HG03460 (cell line): Measurements from ENCODE around the gene MOV10L1.
"Not testable (repeated sequence)": the region's sequence is repeated elsewhere in the genome, so short reads cannot be mapped to it uniquely, and the experiment has no call there.

Experiments
- ATAC-seq: cut with Tn5 transposase; IDR thresholded peaks from one replicate; pipeline ENCODE4 v1.9.1; 2021; ENCODE audit not compliant: unreplicated experiment

Gene MOV10L1

DNA sequence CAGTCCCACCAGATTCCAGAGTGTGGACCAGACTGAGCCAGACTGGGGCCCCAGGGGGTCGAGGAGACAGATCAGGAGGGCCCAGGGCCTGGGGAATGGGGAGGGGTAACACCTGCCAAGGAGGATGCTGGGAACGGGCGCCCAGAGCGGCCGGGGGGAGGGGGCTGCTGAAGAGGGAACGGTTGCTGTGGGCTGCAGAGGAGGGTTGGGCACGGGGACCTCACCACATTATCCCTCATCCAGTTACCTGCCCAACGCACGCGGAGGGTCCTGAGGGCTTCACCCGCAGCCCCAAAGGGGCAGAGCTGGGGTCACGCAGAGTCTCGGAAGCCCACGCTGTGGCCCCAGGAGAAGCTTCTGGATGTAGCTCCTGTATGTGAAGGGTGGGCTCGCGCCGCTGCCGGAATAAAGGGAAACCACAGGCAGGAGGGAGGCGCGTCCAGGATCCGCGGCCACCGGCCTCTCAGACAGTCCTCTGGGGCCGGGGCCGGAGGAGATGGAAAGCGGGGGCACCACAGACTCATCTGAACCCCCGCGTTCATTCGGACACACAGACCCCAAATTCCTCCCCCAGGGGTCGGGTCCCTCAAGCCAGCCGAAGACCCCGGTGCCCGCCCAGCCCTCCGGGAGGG, 110.1 kb downstream of the MOV10L1 start:
- ATAC-seq: no peak

DNA sequence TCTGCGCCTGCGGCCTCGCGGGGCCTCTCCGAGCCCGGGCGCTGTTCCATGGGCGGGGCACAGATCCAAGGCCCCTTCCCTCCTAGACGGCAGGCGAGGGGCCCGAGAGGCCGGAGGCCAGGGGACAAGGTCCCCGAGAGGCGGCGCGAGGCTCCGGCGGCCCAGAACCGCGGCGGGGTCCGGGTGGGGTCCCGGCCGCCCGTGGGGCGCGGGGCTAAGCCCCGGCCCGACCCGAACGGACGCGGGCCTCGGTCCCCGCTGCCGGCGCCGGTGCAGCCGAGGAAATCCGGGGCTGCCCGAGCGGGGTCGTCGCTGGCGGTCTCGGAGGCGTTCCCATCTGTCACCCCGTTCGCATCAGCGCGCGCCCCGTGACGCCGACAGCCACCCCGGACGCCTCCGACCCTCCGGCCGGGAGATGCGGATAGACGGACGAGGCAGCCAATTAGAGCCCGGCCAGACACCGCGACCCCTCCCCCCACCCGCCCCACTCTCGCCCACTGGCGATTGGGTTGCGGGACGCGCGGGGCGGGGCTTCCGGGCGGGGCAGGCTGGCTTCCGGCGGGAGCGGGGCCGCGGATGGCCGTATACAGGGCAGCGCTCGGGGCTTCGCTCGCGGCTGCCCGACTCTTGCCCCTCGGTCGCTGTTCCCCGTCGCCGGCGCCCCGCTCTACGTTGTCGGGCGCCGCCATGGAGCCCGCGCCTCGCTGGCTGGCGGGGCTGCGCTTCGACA, 110.8 kb downstream of the MOV10L1 start, which contains the start of gene SELENOO:
Gene SELENOO, plus strand, starts transcription at position 551 of the 730 bp plus-strand sequence. Its CDS starts 26 bp downstream, at position 577.
- ATAC-seq: peak; percentile 66

DNA sequence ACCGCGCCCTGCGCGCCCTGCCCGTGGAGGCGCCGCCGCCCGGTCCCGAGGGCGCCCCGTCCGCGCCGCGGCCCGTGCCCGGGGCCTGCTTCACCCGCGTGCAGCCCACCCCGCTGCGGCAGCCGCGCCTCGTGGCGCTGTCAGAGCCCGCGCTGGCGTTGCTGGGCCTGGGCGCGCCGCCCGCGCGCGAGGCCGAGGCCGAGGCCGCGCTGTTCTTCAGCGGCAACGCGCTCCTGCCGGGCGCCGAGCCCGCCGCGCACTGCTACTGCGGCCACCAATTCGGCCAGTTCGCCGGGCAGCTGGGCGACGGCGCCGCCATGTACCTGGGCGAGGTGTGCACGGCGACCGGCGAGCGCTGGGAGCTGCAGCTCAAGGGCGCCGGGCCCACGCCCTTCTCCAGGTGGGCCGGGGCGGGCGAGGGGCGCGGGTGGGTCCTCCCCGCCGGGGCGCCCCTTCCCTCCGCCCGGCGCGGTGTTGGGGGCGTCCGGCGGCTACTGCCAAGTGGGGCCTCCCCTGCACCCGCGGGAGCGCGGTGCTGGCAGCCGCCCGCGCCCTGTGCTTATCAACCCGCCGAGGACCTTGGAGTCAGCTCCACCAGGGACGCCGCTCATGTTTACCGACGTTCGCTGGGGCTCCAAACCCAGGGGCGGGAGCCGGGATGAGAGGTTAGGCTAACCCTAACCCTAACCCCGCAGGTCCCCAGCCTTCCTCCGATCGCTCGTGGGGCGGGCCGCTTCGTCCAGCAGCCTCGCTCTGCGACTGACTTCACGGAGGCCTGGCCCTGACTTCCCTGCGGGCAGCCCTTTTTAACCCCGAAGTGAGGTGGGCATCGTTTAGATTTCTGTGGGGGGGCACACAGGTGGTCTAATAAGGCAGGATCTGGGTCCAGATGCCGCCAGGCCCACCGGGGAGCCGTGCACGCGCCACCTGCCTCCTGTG, 111.7 kb downstream of the MOV10L1 start:
- ATAC-seq: peak; percentile 11

DNA sequence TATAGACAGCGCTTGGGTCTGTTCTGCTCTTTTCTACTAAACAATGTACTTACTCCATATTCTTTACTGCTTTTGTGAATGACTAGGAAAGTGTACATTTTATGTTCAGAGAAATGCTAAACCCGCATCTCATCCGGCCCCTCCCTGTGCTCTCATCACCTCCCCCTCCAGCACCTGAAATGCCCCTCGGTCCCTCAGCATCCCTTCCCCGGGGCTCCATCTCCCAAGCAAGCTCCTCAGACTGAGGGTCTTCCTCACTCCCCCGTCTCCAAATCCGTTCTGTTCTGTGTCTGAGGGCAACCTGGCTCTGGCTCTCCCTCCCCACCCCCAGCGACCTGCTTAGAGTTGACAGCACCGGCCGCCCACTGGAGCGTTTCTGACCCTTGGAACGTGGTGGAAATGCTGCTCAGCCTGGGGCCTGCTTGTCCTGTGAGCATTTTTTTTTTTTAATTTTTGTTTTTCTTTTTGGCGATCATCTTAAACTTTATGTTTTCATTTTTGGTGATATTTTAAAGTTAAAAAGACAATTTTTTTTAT, 112.4 kb downstream of the MOV10L1 start:
- no peak for ATAC-seq

DNA sequence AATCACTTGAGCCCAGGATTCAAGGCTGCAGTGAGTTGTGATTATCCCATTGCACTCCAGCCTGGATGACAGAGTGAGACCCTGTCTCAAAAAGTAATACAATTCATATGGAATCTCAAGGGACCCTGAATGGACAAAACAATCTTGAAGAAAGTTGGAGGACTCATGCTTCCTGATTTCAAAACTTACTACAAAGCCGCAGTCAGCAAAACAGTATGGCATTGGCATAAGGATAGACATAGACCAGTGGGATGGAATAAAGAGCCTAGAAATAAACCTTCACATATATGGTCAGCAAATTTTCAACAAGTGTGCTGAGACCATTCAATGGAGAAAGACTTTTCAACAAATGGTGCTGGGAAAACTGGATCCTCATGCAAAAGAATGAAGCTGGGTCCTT, 113.5 kb downstream of the MOV10L1 start:
- ATAC-seq: no peak

DNA sequence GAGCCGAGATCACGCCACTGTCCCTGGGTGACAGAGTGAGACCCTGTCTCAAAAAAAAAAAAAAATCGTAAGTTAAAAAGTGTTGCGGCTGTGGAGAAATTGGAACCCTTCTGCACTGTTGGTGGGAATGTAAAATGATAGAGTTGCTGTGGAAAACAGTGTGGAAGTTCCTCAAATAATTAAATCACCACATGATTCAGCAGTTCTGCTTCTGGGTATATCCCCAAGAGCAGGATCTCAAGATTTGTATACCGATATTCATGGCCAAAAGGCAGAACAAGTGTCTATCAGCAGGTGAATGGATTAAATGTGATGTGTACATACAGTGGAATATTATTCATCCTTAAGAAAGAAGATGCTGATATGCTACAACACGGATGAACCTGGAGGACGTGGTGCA, 114.8 kb downstream of the MOV10L1 start:
- ATAC-seq: no peak

DNA sequence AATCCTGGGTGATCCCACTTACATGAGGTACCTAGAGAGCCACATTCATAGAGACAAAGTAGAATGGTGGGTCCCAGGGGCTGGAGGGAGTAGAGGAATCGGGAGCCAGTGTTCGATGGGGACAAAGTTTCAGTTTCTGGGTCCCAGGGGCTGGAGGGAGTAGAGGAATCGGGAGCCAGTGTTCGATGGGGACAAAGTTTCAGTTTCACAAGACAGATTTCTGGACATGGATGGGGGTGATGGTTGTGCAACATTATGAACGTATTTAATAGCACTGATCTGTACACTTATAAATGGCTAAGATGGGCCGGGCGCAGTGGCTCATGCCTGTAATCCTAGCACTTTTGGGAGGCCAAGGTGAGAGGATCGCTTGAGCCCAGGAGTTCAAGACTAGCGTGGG, 115.2 kb downstream of the MOV10L1 start:
- ATAC-seq: not testable (repeated sequence)

DNA sequence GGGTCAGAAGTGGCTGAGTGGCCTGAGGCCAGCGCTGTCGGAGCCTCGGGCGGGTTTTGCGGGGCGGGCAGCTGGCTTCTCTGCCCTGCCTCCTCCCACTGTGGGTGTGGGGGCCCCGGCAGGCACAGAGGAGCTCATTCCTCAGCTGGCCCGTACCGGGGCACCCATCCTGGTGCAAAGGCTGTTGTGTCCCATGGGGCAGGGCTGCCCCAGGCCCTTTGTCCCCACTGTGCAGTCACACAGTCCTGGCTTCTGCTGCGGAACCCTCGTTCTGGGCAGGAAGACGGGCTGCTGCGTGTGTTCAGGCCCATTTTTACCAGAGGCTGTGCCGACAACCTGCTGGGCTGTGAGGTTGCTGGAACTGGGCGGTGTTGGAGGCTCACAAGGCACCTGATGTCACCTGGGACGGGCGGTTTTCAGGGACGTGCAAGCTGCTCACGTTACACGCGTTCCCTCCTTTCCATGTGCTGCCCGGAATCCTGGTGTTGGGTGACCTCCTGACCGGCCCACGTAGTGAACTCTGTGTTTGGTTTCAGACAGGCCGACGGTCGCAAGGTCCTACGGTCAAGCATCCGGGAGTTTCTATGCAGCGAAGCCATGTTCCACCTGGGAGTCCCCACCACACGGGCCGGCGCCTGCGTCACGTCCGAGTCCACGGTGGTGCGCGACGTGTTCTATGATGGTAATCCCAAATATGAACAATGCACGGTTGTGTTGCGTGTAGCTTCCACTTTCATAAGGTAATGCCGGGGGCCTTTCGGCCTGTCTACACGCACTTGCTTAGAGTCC, 116.2 kb downstream of the MOV10L1 start:
- ATAC-seq: no peak

DNA sequence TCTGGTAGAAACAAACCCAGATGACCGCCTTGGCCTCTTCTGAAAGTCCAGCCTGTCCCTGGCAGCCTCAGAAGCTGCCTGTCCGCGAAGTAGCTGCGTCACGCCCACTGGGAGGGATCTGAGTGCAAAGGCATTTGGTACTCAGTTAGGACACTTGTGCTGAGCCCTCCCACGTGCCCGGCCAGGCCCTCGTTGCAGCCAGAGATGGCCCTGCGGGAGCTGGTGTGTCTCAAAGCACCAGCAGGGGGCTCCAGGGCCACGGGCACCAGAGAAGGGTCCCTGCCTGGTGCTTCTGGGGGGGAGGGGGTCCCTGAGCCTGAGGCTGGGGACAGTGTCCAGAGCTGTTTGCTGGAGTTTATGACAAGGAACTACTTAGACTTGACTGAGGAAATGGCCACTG, 116.8 kb downstream of the MOV10L1 start:
- no peak for ATAC-seq

DNA sequence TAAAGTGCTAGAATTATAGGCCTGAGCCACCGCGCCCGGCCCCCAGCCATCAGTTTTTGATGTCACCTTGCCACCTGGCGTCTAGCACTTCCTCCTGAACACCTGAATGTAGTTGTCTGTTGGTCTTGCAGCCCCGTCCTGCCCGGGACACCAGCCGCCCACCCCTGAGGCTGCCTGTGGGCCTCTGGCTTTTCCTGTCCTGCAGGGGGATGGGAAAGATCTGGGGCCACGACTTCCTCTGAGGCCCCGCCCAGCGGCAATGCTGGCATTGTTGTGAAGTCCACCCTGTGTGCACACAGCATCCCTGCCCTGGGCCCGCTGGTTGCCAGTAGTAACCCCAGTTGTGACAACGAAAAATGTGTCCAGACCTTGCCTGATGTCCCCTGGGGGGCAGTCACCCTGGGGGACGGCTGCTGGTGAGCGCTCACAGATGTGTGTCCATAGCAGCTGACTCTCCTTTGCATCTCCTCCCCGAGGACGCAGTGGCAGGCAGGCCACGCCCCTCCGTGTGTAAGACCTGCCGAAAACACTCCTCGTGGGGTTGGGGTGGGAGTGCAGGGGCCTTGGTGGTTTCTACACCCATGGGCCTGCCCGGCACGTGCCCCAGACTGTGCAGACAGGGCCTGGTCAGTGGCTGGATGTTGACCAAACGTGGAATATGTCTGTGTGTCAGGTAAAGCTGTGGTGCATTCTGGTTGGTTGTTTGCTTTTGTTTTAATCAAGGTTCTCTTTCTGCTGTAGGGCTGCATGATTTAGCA, 117.8 kb downstream of the MOV10L1 start:
- ATAC-seq: no peak

DNA sequence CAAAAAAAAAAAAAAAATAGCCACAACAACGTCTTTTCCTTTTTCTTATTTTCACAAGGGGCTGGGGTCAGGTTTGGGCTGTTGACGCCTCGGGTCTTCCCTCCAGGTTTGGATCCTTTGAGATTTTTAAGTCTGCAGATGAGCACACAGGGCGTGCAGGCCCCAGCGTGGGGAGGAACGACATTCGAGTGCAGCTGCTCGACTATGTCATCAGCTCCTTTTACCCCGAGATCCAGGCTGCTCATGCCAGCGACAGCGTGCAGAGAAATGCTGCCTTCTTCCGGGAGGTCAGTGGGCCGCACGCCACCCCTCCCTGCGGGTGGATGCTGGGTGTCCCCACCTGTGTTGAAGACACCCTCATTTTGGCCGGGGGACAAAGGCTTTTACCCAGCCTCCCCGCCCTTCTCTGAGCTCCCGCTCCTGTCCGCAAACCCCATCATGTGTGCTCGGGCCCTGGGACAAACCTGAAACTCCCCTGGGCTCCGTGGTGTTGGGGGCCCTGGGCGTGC, 118.7 kb downstream of the MOV10L1 start:
- no peak for ATAC-seq

DNA sequence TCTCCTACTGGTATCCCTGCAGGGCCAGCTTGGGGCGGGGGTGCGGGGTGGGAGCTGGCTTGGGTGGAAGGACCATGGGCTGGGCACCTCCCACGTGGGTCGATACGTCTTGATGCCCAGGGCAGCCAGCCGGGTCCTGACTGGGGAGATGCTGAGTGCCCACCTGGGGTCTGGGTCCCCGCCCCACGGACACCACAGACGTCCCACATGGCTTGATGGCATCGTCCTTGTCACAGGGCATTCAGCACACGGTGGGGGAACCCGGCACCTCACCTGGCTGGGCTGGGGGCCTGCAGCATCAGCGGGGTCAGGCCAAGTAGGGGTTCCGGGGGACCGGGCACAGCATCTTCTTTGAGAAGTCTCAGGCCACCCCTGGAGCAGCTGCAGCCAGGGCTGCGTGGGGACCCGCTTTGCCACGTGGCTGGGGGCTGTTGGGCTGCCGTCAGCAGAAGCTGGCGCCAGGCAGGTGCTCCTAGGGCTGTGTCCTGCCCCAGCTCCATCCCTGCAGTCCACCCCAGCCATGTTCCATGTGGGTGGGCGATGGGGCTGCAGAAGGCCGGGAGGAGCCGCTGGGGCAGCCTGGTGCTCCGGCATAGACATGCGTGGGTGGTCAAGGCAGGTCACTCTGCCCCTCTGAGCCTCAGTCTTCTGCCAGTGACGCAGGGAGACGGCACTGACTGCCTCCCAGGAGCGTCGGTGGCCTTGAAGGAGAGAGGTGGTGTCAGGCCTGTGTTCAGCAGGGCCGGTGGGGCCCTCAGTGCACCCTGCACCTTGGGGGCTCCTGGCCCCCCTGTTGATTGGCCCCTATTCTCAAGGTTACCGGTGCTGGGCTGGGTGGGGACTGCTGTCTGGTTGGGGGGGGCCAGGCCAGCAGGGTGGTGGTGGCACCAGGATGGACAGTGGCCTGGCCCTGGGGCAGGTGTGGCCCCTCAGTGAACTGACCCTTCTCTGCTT, 119.4 kb downstream of the MOV10L1 start:
- ATAC-seq: no peak

DNA sequence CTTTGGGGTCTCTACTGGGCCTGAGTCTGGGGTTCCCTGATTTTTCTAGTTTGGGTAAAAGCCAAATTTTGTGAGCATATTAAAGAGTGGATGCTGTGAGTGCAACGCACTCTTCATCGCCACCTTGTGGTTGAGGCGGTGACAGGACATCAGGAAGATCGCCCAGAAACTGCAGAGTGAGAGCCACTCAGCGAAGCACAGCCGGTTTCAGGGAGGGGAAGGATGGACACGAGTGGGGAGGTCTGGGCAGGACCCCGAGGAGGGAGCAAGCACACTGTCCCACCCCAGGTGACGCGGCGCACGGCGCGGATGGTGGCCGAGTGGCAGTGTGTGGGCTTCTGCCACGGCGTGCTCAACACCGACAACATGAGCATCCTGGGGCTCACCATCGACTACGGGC, 120.1 kb downstream of the MOV10L1 start:
- no peak for ATAC-seq

DNA sequence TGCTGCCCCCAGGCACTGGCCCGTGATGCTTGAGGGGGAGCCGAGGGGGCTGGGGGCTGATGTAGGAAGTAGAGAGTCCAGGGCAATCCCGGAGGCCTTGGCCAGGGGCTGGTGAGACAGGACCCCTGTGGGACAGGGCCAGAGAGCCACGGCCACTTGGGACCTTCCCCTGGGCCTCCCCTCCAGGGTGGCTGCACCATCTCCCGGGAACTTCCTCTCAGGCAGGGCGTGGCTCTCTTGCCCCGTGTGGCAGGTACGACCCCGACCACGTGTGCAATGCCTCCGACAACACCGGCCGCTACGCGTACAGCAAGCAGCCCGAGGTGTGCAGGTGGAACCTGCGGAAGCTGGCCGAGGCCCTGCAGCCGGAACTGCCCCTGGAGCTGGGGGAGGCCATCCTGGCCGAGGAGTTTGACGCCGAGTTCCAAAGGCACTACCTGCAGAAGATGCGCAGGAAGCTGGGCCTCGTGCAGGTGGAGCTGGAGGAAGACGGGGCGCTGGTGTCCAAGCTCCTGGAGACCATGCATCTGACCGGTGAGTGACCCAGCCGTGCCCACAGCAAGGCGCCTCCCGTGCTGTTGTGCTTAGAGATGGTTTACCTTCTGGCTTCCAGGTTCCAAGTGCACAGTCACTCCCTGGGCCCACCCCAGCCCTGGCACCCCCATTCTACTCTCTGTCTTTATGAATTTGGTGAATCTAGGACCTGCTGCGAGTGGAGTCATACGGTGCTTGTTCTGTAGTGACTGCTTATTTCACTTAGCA, 120.8 kb downstream of the MOV10L1 start:
- ATAC-seq: no peak

DNA sequence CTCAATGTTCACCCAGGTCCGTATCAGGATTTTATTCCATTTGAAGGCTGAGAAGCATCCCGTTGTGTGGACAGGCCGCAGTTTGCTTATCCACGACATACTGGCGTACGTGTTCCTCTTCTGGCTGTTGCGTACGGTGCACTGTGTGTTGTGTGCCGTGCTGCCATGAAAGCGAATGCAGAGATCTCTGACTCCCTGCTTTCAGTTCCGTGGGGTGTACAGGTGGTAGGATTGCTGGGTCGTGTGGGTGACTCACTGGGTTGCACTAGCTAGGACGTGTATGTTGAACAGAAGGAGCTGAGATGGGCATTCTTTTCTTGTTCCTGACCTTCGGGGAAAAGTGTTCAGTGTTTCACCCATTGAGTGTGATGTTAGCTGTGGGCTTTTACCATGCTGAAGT, 121.3 kb downstream of the MOV10L1 start:
- ATAC-seq: no peak
